SU-DHL-6 (cell line): ENCODE data around the gene ZG16B.

ENCODE experiments used
- H2AFZ ChIP-seq: fragments of 200-600 bp; sonication (generic); 2 replicates; pipeline ENCODE4 v1.6.1; 2014; ENCODE audit warnings: low read depth, mild to moderate bottlenecking, moderate library complexity, mixed read lengths, antibody characterized with exemption, low read length; ENCODE audit not compliant: severe bottlenecking
- H3F3A ChIP-seq: fragments of 200-600 bp; shearing (Covaris generic); 2 replicates; pipeline ENCODE4 v1.6.0; 2016; ENCODE audit warnings: antibody characterized with exemption, mild to moderate bottlenecking; ENCODE audit not compliant: insufficient read depth
- H3K27ac ChIP-seq: fragments of 200-600 bp; sonication (generic); 2 replicates; pipeline ENCODE4 v1.5.1; 2016; ENCODE audit warnings: low read depth, mild to moderate bottlenecking, low read length, moderate library complexity, mixed read lengths
- H3K27me3 ChIP-seq: fragments of 200-600 bp; sonication (generic), shearing (Covaris generic); 2 replicates; pipeline ENCODE4 v1.6.0; 2014; ENCODE audit warnings: mild to moderate bottlenecking, low read length
- H3K36me3 ChIP-seq: fragments of 200-600 bp; sonication (generic); 2 replicates; pipeline ENCODE4 v1.6.1; 2014; ENCODE audit warnings: mild to moderate bottlenecking, low read length, mixed read lengths
- H3K4me2 ChIP-seq: fragments of 300-600, 200-600 bp; shearing (Covaris generic), sonication (generic); 2 replicates; pipeline ENCODE4 v1.6.0; 2014; ENCODE audit warnings: low read length, low read depth, mild to moderate bottlenecking; ENCODE audit not compliant: poor library complexity, severe bottlenecking
- H3K4me3 ChIP-seq: fragments of 200-600 bp; sonication (generic); 2 replicates; pipeline ENCODE4 v1.5.1; 2014; ENCODE audit warnings: antibody characterized with exemption, low read length, mild to moderate bottlenecking, mixed read lengths; ENCODE audit not compliant: insufficient read depth, poor library complexity, severe bottlenecking
- H3K79me2 ChIP-seq: fragments of 200-600 bp; sonication (generic); 2 replicates; pipeline ENCODE4 v1.6.1; 2014; ENCODE audit warnings: mild to moderate bottlenecking, low read length, moderate library complexity; ENCODE audit not compliant: insufficient read depth
- H3K9ac ChIP-seq: fragments of 200-600 bp; sonication (generic); 2 replicates; pipeline ENCODE4 v1.7.0; 2014; ENCODE audit warnings: mild to moderate bottlenecking, low read length
- H3K9me2 ChIP-seq: fragments of 200-600 bp; sonication (generic); replicated peaks from 2 replicates; pipeline ENCODE4 v1.6.1; 2014; ENCODE audit warnings: low read length; ENCODE audit not compliant: insufficient read depth
- H3K9me3 ChIP-seq: fragments of 200-600 bp; sonication (generic); 2 replicates; pipeline ENCODE4 v1.6.1; 2014; ENCODE audit warnings: low read length, mixed read lengths; ENCODE audit not compliant: insufficient read depth
- H4K20me1 ChIP-seq: fragments of 200-600 bp; sonication (generic); 2 replicates; pipeline ENCODE4 v1.6.1; 2014; ENCODE audit warnings: low read depth, mild to moderate bottlenecking, antibody characterized with exemption, low read length, moderate library complexity, mixed read lengths
- EZH2phosphoT487 ChIP-seq: fragments of 200-600 bp; sonication (generic), shearing (Covaris generic); conservative IDR thresholded peaks from 2 replicates; pipeline ENCODE4 v1.6.1; 2018; ENCODE audit warnings: mild to moderate bottlenecking, antibody characterized with exemption, low read length, moderate library complexity, mixed read lengths
- TF ChIP-seq, protein P1 (sequence below): fragments of 200-600 bp; sonication (generic); IDR thresholded peaks from one replicate; pipeline ENCODE4 v1.5.1; 2017; ENCODE audit warnings: antibody characterized with exemption, mild to moderate bottlenecking, low read length, moderate library complexity; ENCODE audit not compliant: insufficient read depth, poor library complexity, severe bottlenecking

ZG16B gene

DNA sequence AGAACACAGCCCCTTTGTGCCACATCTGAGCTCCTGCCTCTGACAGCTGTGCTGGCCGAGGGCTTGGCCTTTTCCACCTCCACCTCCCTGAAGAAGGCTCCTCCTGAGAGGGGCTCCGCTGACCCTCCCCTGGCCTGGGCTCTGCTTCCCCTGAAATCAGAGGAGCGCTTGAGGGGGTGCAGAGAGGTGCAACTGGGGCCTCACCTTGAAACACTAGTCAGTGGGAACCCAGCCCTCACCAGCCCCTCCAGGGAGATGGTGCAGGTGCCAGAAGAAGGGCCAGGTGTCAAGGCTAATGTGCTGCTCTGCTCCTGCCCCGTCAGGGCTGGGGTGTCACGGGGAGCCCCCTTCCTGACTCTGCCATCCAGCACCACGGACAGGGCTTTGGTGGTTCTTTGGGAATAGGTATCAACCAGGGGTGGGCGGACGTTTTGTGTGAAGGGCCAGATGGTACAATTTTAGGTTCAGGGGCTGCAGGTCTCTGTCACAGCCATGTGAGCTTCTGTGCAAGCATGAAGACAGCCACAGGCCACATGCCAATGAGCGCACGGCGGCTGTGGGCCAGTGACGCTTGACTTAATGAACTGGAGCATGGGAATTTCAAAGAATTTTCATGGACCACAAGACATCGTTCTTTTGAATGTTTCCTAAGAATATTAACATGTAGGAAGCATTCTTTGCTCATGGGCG, 2.1 kb upstream of the ZG16B start:
- Histone ChIP-seq H3K36me3 (no peaks in the 10 kb centered on the region), H3K27me3 (no peaks in the 10 kb centered on the region), H3F3A (no peaks in the 10 kb centered on the region), H3K9ac (no peak overlapping the region), H3K9me2 (no peaks in the 10 kb centered on the region), H3K9me3 (no peaks in the 10 kb centered on the region), H3K27ac (no peak overlapping the region), H3K4me2 (no peak overlapping the region), H4K20me1 (no peaks in the 10 kb centered on the region), H3K79me2 (no peaks in the 10 kb centered on the region), H3K4me3 (no peak overlapping the region), H2AFZ (no peak overlapping the region)
- no peak for TF ChIP-seq EZH2phosphoT487
- TF ChIP-seq, protein P1, sequence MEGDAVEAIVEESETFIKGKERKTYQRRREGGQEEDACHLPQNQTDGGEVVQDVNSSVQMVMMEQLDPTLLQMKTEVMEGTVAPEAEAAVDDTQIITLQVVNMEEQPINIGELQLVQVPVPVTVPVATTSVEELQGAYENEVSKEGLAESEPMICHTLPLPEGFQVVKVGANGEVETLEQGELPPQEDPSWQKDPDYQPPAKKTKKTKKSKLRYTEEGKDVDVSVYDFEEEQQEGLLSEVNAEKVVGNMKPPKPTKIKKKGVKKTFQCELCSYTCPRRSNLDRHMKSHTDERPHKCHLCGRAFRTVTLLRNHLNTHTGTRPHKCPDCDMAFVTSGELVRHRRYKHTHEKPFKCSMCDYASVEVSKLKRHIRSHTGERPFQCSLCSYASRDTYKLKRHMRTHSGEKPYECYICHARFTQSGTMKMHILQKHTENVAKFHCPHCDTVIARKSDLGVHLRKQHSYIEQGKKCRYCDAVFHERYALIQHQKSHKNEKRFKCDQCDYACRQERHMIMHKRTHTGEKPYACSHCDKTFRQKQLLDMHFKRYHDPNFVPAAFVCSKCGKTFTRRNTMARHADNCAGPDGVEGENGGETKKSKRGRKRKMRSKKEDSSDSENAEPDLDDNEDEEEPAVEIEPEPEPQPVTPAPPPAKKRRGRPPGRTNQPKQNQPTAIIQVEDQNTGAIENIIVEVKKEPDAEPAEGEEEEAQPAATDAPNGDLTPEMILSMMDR = no peak

DNA sequence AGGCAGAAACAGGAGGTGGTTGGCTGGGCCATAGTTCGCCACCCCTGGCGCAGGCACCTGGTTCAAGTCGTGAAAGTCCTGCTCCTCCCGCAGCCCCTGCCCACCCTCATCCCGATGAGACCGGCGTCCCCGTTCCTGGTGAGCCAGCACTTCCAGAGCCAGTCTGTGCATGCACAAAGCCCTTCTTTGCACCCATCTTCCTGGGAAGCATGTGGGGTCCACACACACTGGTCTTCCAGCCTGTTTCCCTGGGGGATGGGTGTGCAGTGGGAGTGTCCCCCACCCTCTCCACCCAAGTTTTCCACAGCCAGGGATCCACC, 1.6 kb upstream of the ZG16B start:
- H4K20me1 ChIP-seq = no peaks in the 10 kb centered on the region
- no peak overlapping the region for H3K9ac ChIP-seq
- H3K4me2 ChIP-seq = no peak overlapping the region
- H3K36me3 ChIP-seq = no peaks in the 10 kb centered on the region
- TF ChIP-seq, protein P1 = no peak
- TF ChIP-seq EZH2phosphoT487 = no peak
- H3K9me3 ChIP-seq = no peaks in the 10 kb centered on the region
- H2AFZ ChIP-seq = no peak overlapping the region
- H3F3A ChIP-seq = no peaks in the 10 kb centered on the region
- no peak overlapping the region for H3K27ac ChIP-seq
- no peaks in the 10 kb centered on the region for H3K9me2 ChIP-seq
- H3K27me3 ChIP-seq = no peaks in the 10 kb centered on the region
- H3K79me2 ChIP-seq = no peaks in the 10 kb centered on the region
- H3K4me3 ChIP-seq = no peak overlapping the region

DNA sequence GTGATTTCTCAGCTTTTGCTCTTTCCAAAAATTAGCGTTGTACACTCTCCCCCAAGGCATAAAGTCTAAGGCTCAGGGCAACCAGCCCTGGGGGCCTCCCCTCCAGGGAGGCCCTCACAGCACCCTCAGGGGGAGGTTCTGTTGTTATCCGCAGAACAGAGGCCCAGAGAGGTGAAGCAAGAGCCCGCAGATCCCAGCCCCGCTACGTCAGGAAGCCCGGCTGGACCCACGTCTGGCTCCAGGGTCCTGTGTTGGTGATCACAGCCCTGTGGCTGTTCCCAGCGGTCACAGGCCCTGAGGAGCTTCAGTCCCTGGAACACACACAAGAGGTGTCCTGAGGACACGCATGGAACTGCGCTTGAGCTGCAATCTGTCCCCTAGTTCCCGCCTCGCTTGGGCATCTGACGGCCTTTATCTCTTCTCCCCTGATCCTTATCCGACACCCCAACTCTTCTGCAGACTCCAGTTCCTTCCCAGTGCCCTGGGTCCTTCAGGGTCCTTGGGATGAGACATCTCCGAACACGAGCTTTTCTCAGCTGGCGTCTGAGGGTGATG, 1.1 kb upstream of the ZG16B start:
- no peak overlapping the region for H3K4me2 ChIP-seq
- no peaks in the 10 kb centered on the region for H3K79me2 ChIP-seq
- H3K27me3 ChIP-seq = no peaks in the 10 kb centered on the region
- H2AFZ ChIP-seq = no peak overlapping the region
- TF ChIP-seq EZH2phosphoT487 = no peak
- TF ChIP-seq, protein P1 = no peak
- no peaks in the 10 kb centered on the region for H3F3A ChIP-seq
- no peak overlapping the region for H3K4me3 ChIP-seq
- no peaks in the 10 kb centered on the region for H3K36me3 ChIP-seq
- no peaks in the 10 kb centered on the region for H3K9me2 ChIP-seq
- H3K9ac ChIP-seq = no peak overlapping the region
- H4K20me1 ChIP-seq = no peaks in the 10 kb centered on the region
- no peaks in the 10 kb centered on the region for H3K9me3 ChIP-seq
- H3K27ac ChIP-seq = no peak overlapping the region
